GM19193 (cell line): ENCODE results near the gene D2HGDH.

Experiments
- POLR2A ChIP-seq: IDR thresholded peaks from 4 replicates; pipeline ENCODE4 v1.6.1; 2011; ENCODE audit not compliant: insufficient read depth, insufficient read length; ENCODE audit errors: extremely low read depth

The D2HGDH gene

DNA sequence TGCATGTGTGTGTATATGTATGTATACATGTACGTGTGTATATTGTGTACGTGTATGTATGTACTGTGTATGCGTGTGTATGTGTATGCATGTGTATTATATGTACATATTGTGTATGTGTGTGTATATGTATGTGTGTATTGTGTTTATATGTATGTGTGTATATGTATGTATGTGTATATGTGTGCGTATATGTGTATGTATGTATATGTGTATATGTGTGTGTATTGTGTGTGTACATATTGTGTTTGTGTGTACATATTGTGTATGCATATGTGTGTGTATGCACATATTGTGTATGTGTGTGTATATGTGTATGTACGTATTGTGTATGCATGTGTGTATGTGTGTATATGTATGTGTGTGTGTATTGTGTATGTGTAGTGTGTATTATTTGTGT, 59.0 kb downstream of the D2HGDH start:
- no peak for TF ChIP-seq POLR2A

DNA sequence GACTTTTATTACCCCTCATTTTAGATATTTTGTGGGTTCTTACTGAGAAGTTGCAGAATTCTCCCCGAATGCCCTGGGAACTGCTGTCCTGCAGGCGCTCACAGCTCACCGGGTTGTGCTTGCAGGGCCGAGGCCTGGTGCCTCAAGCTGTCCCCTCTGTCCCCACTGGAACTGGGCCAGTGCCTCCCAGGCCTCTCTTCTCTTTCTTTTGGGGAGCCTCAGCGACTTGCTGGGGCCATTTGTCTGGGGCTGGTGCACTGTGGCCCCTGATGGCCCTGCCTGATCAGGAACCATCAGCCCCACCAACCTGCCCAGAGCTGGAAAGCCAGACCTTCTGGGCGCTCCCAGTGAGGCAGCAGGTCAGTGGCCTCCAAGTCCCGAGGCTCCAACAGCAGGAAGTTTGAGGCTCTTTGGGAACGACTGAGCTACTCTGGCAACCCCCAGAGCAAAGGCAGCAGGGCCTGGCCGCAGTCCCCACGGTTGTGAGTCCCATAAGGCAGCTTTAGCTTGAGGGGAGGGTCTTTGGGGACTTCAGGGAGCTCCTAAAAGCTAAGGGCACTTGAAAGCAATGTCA, 59.9 kb downstream of the D2HGDH start:
- no peak for TF ChIP-seq POLR2A

DNA sequence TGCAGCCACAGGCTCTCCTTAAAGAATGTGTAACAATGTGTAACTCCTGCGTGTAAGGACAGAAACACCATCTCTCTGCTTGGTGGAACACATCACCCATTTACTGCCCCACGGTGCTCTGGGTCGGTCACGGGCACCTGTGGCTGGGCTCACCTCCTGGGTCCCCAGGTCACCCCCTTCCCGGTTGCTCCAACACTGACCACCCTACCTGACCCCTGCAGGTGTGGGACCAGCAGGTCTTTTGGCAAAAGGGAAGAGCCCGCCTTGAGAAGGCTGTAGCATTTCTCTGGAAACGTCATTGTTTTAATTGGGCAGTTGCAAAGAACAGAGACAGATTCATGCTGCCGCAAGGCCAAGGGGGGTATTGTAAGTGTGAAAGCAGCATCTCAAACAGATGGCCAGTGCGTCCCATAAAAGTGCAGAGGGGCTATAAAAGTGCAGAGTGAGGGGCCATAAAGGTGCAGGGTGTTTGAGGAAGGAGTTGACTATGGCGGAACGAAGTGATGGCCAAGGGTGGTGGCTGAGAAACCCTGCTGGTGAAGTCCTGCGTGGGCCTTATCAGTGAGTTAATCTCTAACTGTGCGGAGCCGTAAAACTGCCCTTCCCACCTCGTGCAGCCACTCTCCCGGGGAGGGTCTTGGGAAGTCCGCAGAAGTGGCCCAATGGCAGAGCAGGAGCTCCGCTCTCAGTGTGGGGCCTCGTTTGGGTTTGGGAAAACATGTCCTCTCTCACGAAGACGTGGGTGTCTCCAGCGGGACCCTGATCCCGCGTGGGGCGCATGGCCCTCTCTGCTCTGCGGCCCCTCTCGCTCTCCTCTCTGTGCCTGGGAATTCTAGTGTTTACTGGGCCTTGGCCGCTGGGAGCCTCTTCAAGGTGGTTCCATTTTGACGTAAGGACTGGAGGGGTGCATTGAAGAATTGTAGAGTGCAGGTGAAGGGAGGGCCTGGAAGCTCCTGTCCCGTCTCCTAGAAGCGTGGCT, 60.9 kb downstream of the D2HGDH start:
- TF ChIP-seq POLR2A, result no peak

DNA sequence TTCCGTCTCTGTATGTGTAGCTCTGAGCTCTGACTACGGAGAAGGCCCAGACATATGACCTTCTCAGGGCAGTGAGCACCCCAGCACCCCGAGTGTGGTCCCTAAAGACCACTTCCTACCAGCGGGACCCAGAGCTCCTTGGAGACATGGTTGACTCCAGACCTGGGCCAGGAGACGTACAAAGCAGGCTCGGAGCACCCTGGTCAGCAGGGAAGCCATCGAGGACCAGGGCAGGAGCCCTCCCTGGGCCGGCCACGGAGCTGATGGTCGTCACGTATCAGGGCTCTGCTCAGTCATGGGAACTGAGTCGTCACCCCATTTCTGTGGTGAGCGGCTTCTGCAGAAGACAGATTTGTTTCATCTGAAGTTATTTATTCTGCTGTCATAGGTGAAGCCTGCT, 61.8 kb downstream of the D2HGDH start:
- no peak for TF ChIP-seq POLR2A

DNA sequence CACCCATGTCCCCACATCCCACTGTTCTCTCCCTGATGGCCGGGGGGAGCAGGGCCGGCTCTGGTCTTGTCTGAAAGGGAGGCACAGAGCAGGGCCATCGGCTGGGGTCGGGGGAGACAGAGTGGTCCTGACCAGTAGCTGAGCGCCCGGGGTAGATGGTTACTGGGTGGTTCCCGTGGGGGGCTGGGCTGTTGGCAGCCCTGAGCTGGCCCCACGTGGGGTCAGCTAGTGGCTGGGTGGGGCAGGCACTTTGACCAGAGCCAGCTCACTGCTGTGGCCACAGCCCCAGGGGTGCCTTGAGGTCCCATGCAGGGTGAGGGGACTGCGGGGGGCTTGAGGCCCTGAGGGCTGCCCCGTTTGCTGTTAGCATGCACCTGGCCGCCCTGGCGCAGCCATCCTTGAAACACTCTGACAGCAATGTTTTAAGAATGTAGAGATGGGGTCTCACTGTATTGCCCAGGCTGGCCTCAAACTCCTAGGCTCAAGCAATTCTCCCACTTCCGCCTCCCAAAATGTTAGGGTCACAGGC, 62.2 kb downstream of the D2HGDH start:
- TF ChIP-seq POLR2A, result no peak

DNA sequence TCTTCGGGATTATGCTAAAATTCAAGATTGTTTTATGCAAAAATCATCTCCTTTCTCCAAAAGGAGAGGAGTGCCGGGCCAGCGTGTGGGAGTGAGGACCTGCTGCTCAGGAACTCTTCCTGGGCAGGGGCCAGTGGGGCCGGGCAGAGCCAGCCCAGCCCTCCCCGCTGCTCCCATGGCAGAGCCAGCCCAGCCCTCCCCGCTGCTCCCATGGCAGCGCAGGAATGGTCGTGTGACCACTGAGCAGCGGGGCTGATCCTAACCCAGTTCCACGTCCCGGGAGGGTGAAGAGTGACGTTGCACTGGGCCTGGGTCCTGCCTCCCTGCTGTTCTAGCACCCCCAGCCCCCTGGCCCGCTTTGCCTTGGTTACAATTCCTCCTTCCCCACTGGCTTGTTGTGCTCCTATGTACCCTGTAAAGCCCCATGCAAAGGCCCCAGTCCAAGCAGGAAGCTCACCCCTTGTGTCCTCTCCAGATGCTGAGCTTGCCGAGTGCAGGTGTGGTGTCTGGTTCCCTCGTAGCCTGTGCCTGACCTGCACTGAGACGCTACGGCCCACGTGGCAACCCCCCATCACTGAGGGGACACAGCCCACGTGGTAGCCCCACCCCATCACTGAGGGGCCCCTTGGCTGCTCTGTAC, 63.1 kb downstream of the D2HGDH start:
- no peak for TF ChIP-seq POLR2A

DNA sequence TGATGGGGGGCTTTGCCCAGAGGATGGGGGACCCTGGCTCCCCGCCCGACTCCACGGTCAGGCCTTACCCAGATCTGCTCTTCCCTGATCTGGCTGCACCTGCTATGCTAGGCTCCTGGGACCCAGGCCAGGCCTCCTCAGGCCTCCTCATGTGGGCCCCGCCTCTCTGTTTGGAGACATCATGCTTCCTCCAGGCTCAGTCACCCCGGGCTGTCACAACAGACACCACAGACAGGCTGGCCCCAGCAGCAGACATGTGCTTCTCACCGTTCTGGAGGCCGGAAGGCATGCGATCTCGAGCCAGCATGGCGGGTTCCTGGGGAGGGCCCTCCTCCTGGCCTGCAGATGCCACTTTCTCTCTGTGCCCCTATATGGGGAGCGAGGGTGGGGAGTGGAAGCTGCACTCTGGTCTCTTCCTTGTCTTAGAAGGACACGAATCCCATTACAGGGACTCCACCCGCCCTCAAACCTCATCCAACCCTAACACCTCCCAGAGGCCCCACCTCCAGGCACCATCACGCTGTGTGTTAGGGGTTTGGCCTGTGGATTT, 63.7 kb downstream of the D2HGDH start:
- TF ChIP-seq POLR2A, result no peak

DNA sequence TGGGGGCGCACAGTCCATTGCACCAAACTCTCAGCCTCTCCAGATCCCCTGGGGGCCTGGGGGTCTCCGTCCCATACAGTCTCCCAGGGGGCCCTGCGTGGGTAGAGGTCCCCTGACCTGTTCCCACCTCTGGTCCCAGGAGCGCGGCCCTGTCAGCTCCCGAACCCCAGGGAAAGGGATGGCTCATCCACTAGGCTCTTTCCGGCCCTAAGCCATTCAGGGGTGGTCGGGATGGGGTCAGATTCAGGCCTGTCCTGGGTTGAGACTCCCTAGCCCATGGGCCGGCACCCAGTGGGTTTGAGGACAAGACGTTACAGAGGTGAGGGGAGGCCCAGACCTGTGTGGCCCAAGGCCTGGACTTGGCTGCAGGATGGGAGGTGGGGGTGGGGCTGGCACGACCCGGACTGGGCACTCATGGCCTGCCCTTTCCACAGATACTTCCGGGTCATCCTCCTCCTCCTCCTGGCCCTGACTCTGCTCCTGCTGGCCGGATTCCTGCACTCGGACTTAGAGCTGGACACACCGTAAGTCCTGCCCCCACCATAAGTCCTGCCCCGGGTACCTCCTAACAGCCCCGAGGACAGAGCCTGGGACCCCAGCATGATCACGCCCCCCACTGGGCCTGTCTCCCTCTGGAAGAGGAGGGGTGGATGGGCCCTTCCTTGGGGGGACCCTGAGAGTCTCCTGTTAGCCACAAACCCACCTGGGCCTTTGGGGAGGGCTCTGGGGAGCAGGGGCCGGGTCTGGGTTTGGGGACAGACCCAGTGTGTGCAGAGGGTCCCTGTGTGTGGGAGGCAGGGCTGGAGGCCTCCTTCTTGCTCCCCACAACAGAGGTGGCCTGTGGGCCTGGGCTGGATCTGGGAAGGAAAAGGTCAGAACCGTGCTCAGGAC, 64.4 kb downstream of the D2HGDH start:
- no peak for TF ChIP-seq POLR2A

DNA sequence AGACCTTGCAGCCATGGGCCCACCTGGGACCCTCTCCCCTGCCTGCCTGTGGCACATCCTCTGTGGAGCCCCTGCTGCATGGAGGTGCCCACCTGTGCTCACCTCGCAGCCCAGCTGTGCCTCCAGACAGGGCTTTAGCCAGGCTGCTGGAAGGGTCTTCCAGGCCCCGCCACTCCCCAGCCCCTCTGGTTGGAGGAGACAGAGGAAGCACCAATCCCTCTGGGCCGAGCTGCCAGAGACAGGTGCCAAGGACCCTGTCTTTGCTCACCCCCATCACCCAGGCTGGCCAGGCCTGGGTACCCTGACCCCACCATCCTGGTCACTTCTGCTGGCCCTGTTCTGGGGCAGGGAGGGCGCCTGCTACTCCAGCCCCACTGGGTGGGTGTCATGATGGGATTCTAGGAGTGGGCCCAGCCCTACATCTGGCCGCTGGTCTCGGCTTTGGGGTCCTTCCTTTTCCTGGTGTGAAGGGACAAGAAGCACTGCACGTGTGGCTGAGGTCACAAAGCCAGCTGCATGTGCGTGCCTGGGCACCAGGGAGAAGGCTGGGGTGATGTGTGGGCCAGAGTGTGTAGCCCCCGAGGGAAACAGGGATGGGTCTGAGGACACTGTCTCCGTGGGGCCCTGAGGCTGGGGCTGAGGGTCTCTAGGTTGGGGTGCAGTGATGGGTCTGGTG, 65.2 kb downstream of the D2HGDH start:
- no peak for TF ChIP-seq POLR2A

DNA sequence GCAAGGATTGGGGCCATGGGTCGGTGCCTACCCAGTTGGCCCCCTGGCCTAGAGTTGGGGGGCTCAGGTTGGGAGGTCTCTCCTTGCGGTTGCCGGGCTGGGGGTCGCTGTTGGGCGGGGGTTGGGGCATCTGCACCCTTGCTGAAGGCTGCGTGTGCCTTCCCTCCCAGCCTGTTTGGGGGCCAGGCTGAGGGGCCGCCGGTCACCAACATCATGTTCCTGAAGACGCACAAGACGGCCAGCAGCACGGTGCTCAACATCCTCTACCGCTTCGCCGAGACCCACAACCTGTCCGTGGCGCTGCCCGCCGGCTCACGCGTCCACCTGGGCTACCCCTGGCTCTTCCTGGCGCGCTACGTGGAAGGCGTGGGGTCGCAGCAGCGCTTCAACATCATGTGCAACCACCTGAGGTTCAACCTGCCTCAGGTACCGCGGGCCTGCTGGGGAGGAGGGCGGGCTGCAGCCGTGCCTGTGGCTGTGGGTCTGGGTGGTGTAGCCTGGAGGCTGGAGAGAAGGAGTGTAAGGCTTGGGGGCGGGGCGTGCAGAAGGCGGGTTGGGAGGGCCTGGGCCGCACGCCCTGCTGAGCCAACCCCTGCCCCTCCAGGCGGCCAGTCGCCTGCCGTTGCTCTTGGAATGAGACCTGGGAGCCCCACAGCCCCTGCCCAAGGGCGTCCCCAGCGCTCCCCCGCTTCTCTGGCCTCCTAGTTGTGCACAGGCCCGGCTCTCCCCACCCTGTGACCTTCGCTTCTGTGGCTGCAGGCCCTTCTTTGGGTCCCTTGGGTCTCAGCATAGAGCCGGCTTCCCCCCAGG, 67.4 kb downstream of the D2HGDH start:
- no peak for TF ChIP-seq POLR2A

DNA sequence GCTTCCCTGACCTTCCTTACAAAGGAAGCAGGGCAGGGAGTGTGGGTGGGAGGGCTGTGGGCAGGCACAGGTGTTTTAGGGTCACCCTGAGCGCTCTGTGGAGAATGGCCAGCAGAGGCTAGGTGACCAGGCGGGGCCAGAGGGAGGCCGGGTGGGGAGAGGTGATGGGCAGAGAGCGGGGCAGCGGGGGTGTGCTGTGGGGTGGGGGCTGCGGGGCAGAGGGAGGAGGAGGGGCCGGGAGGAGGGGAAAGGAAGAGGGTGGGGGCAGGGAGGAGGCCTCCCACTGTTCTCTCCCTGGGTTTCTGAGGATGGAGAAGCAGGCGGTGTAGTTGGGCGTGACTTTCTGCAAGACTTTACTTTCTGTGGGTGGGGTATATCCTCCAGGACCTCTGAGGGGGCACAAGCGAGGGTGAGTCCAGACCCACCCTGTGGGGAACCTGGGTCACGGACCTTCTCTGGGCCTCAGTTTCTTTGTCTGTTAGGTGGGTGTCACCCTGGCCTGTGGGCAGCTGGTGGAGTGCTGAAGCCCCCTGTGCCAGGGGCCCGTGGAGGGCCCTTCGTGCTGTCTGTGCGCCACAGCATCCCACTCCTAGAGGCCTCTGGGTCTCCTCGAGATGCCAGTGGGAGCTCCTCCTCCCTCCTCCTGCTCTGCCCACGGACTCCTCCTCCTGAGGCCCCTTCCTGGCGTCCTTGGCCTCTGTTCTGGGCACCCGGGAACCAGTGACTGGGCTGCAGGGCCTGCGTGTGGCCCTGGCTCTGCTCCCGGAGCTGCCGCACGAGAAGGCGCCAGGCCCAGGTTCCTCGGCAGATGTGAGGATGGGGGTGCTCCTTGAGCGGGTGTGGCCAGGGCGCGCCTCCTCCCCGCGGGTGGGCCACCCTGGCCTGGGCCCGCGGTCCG, 68.2 kb downstream of the D2HGDH start:
- TF ChIP-seq POLR2A, result no peak
